AG10803 (cell line): ENCODE data around the gene LSM3.

ENCODE experiments used
- DNase-seq: peaks from one replicate; pipeline ENCODE4 v3.0.0; 2010; ENCODE audit warnings: low read depth
- H3K4me3 ChIP-seq: 2 replicates; pipeline ENCODE4 v1.5.1; 2011; ENCODE audit warnings: mild to moderate bottlenecking, low read length, control low read depth
- CTCF ChIP-seq: conservative IDR thresholded peaks from 2 replicates; pipeline ENCODE4 v1.5.1; 2011; ENCODE audit warnings: mild to moderate bottlenecking, low read length, control low read depth, inconsistent platforms

LSM3 gene

GRCh38 chr3:14147617-14148016, 31.0 kb upstream of the LSM3 start:
- DNase-seq = no peak
- no peak for TF ChIP-seq CTCF
- H3K4me3 ChIP-seq = no peak overlapping the region

GRCh38 chr3:14148041-14148985, 30.3 kb upstream of the LSM3 start:
- TF ChIP-seq CTCF = no peak
- H3K4me3 ChIP-seq = no peak overlapping the region
- no peak for DNase-seq

GRCh38 chr3:14150078-14150477, 28.5 kb upstream of the LSM3 start:
- DNase-seq = no peak
- no peak overlapping the region for H3K4me3 ChIP-seq
- no peak for TF ChIP-seq CTCF

GRCh38 chr3:14150491-14151230, 28.0 kb upstream of the LSM3 start:
- no peak overlapping the region for H3K4me3 ChIP-seq
- no peak for TF ChIP-seq CTCF
- no peak for DNase-seq

- no peak for TF ChIP-seq CTCF
- no peak for DNase-seq
Observed at GRCh38 chr3:14151471-14152083, 27.0 kb upstream of the LSM3 start.

GRCh38 chr3:14152233-14152962, 26.2 kb upstream of the LSM3 start:
- TF ChIP-seq CTCF = peak; percentile 28
- H3K4me3 ChIP-seq = no peak overlapping the region
- DNase-seq = no peak

More at GRCh38 chr3:14151471-14152083, 27.0 kb upstream of the LSM3 start:
- no peak overlapping the region for H3K4me3 ChIP-seq
